DOHH2 (cell line): Measurements from ENCODE around the gene ALKBH4.
"Not testable (repeated sequence)": the region's sequence is repeated elsewhere in the genome, so short reads cannot be mapped to it uniquely, and the experiment has no call there.

Experiments used
- H3F3A ChIP-seq: fragments of 200-600 bp; sonication (generic), shearing (Covaris generic); 2 replicates; pipeline ENCODE4 v1.6.0; 2016; ENCODE audit warnings: antibody characterized with exemption, mild to moderate bottlenecking; ENCODE audit not compliant: control insufficient read depth, insufficient read depth
- H3K27ac ChIP-seq: fragments of 200-600 bp; sonication (generic); 2 replicates; pipeline ENCODE4 v1.5.1; 2014; ENCODE audit warnings: low read depth, mild to moderate bottlenecking, low read length, moderate library complexity
- H3K27me3 ChIP-seq: fragments of 200-600 bp; sonication (generic); 2 replicates; pipeline ENCODE4 v1.6.1; 2014; ENCODE audit warnings: mild to moderate bottlenecking, low read length, mixed read lengths; ENCODE audit not compliant: control insufficient read depth
- H3K36me3 ChIP-seq: fragments of 200-600 bp; sonication (generic); 2 replicates; pipeline ENCODE4 v1.6.1; 2014; ENCODE audit warnings: mild to moderate bottlenecking, low read length, moderate library complexity, mixed read lengths; ENCODE audit not compliant: control insufficient read depth
- H3K4me1 ChIP-seq: fragments of 200-600 bp; sonication (generic); 2 replicates; pipeline ENCODE4 v1.6.1; 2014; ENCODE audit warnings: mild to moderate bottlenecking, low read length, mixed read lengths; ENCODE audit not compliant: control insufficient read depth
- H3K4me2 ChIP-seq: fragments of 200-600 bp; sonication (generic); 2 replicates; pipeline ENCODE4 v1.6.0; 2014; ENCODE audit warnings: mild to moderate bottlenecking, low read length, moderate library complexity
- H3K4me3 ChIP-seq: fragments of 200-600 bp; sonication (generic); 2 replicates; pipeline ENCODE4 v1.5.1; 2014; ENCODE audit warnings: mild to moderate bottlenecking, low read length, mixed read lengths
- H3K79me2 ChIP-seq: fragments of 200-600 bp; sonication (generic); 2 replicates; pipeline ENCODE4 v1.6.1; 2014; ENCODE audit warnings: mild to moderate bottlenecking, low read length, mixed read lengths; ENCODE audit not compliant: control insufficient read depth
- H3K9me2 ChIP-seq: fragments of 200-600 bp; sonication (generic); replicated peaks from 2 replicates; pipeline ENCODE4 v1.6.1; 2014; ENCODE audit warnings: mild to moderate bottlenecking, low read length, mixed read lengths; ENCODE audit not compliant: control insufficient read depth
- H3K9me3 ChIP-seq: fragments of 200-600 bp; sonication (generic); 2 replicates; pipeline ENCODE4 v1.6.1; 2014; ENCODE audit warnings: antibody characterized with exemption, low read length, mixed read lengths; ENCODE audit not compliant: control insufficient read depth, insufficient read depth
- H4K20me1 ChIP-seq: fragments of 200-600 bp; sonication (generic); 2 replicates; pipeline ENCODE4 v1.6.0; 2014; ENCODE audit warnings: low read depth, mild to moderate bottlenecking, antibody characterized with exemption, low read length, moderate library complexity; ENCODE audit not compliant: control insufficient read depth, insufficient read depth

ALKBH4 gene

GRCh38 chr7:102503141-102503540 lies 38.5 kb upstream of the ALKBH4 start:
- H3K9me3 ChIP-seq, H4K20me1 ChIP-seq, H3K4me2 ChIP-seq: not testable (repeated sequence)

GRCh38 chr7:102498321-102498720 lies 33.7 kb upstream of the ALKBH4 start:
- H3K4me1 ChIP-seq, H3K27me3 ChIP-seq, H3K9me3 ChIP-seq, H3K36me3 ChIP-seq, H3K79me2 ChIP-seq, H3F3A ChIP-seq, H3K9me2 ChIP-seq, H3K4me2 ChIP-seq, H4K20me1 ChIP-seq, H3K4me3 ChIP-seq, H3K27ac ChIP-seq: not testable (repeated sequence)

More at GRCh38 chr7:102503141-102503540, 38.5 kb upstream of the ALKBH4 start:
- H3K4me1 ChIP-seq, H3K9me2 ChIP-seq, H3K4me3 ChIP-seq, H3K27ac ChIP-seq, H3F3A ChIP-seq, H3K36me3 ChIP-seq, H3K27me3 ChIP-seq, H3K79me2 ChIP-seq: not testable (repeated sequence)

GRCh38 chr7:102497308-102497707 lies 32.6 kb upstream of the ALKBH4 start:
- H4K20me1 ChIP-seq, H3K27me3 ChIP-seq, H3K4me2 ChIP-seq, H3K9me2 ChIP-seq, H3K4me1 ChIP-seq, H3K4me3 ChIP-seq, H3K36me3 ChIP-seq, H3F3A ChIP-seq, H3K9me3 ChIP-seq, H3K79me2 ChIP-seq, H3K27ac ChIP-seq: not testable (repeated sequence)

- H4K20me1 ChIP-seq, H3K79me2 ChIP-seq, H3K27ac ChIP-seq, H3F3A ChIP-seq, H3K4me1 ChIP-seq, H3K9me2 ChIP-seq, H3K9me3 ChIP-seq, H3K36me3 ChIP-seq, H3K27me3 ChIP-seq, H3K4me2 ChIP-seq, H3K4me3 ChIP-seq: not testable (repeated sequence)
These were observed 32.2 kb upstream of the ALKBH4 start for GRCh38 chr7:102496861-102497260.

- H3F3A ChIP-seq, H3K4me2 ChIP-seq, H3K36me3 ChIP-seq, H4K20me1 ChIP-seq, H3K4me1 ChIP-seq, H3K9me3 ChIP-seq, H3K27ac ChIP-seq, H3K79me2 ChIP-seq, H3K9me2 ChIP-seq, H3K27me3 ChIP-seq, H3K4me3 ChIP-seq: not testable (repeated sequence)
These were observed 29.9 kb upstream of the ALKBH4 start for GRCh38 chr7:102494473-102495149.

- not testable (repeated sequence) for H3K4me1 ChIP-seq, H3K9me2 ChIP-seq, H4K20me1 ChIP-seq, H3K27ac ChIP-seq, H3K27me3 ChIP-seq, H3K9me3 ChIP-seq, H3K4me2 ChIP-seq, H3K79me2 ChIP-seq, H3K4me3 ChIP-seq, H3F3A ChIP-seq, H3K36me3 ChIP-seq
These were observed 29.4 kb upstream of the ALKBH4 start for GRCh38 chr7:102494026-102494425.

- not testable (repeated sequence) for H3K36me3 ChIP-seq, H3K9me2 ChIP-seq, H3K4me1 ChIP-seq, H3F3A ChIP-seq, H4K20me1 ChIP-seq, H3K4me3 ChIP-seq, H3K79me2 ChIP-seq, H3K27ac ChIP-seq, H3K4me2 ChIP-seq, H3K27me3 ChIP-seq, H3K9me3 ChIP-seq
These were observed 28.7 kb upstream of the ALKBH4 start for GRCh38 chr7:102493220-102493935.

DNA sequence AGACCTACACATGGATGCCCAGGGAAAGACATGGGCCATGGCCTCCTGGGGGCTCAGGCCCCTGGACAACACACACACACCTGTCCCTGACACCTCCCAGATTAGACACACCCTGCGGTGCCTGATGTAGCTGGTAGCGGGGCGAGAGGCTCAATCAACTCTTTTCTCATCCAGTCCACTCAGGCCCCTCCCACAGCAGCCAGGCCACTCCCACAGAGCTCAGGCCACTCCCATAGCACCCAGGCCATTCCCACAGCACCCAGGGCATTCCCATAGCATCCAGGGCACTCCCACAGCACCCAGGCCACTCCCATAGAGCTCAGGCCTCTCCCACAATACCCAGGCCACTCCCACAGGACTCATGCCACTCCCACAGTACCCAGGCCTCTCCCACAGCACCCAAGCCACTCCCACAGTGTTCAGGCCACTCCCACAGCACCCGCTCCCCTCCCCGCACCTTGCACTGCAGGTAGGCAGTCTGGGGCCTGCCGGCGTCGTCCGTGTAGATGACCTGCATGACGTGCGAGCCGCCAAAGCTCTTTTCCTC lies 25.9 kb upstream of the ALKBH4 start:
- H3K27ac ChIP-seq, H4K20me1 ChIP-seq, H3K79me2 ChIP-seq, H3K4me2 ChIP-seq, H3K4me1 ChIP-seq, H3F3A ChIP-seq, H3K9me2 ChIP-seq, H3K4me3 ChIP-seq, H3K27me3 ChIP-seq, H3K36me3 ChIP-seq, H3K9me3 ChIP-seq: not testable (repeated sequence)
